GM23338 (cell line): ENCODE data around the gene RPUSD1. TPM values are rescaled to one million over a fixed set of nuclear protein-coding genes. Genes with fewer than 3 reads are reported as not detected.

Experiments used
- ATAC-seq: fragments of 200-7000 bp; cut with Tn5 transposase; 3 replicates; pipeline ENCODE4 v1.9.1; 2020
- DNase-seq: peaks from one replicate; pipeline ENCODE4 v3.0.0-alpha.2; 2015; ENCODE audit warnings: low spot score
- H2AFZ ChIP-seq: fragments of 200-600 bp; sonication (generic); 2 replicates; pipeline ENCODE4 v1.8.0; 2016; ENCODE audit warnings: antibody characterized with exemption, mild to moderate bottlenecking, moderate library complexity
- H3F3A ChIP-seq: fragments of 200-600 bp; sonication (generic); replicated peaks from 2 replicates; pipeline ENCODE4 v1.8.0; 2017; ENCODE audit warnings: antibody characterized with exemption, mixed run types, low read depth
- H3K27ac ChIP-seq: fragments of 200-600 bp; sonication (generic); 2 replicates; pipeline ENCODE4 v1.6.1; 2016; ENCODE audit warnings: low read depth
- H3K27me3 ChIP-seq: fragments of 200-600 bp; sonication (generic); 2 replicates; pipeline ENCODE4 v1.8.0; 2016; ENCODE audit warnings: mild to moderate bottlenecking, mixed run types, moderate library complexity; ENCODE audit not compliant: insufficient read depth
- H3K36me3 ChIP-seq: fragments of 200-600 bp; sonication (generic); 2 replicates; pipeline ENCODE4 v1.8.0; 2016; ENCODE audit warnings: mild to moderate bottlenecking; ENCODE audit not compliant: insufficient read depth
- H3K4me1 ChIP-seq: fragments of 200-600 bp; sonication (generic); 2 replicates; pipeline ENCODE4 v1.8.0; 2016; ENCODE audit warnings: mild to moderate bottlenecking, moderate library complexity; ENCODE audit not compliant: insufficient read depth
- H3K4me2 ChIP-seq: fragments of 200-600 bp; sonication (generic); 2 replicates; pipeline ENCODE4 v1.7.1; 2017; ENCODE audit warnings: mixed run types
- H3K4me3 ChIP-seq: fragments of 200-600 bp; sonication (generic); 2 replicates; pipeline ENCODE4 v1.6.1; 2016; ENCODE audit warnings: mixed run types
- H3K79me2 ChIP-seq: fragments of 200-600 bp; sonication (generic); replicated peaks from 2 replicates; pipeline ENCODE4 v1.8.0; 2017; ENCODE audit warnings: mild to moderate bottlenecking; ENCODE audit not compliant: insufficient read depth
- H3K9me2 ChIP-seq: fragments of 200-600 bp; sonication (generic); 2 replicates; pipeline ENCODE4 v1.8.0; 2017; ENCODE audit not compliant: insufficient read depth
- H4K20me1 ChIP-seq: fragments of 200-600 bp; sonication (generic); replicated peaks from 2 replicates; pipeline ENCODE4 v1.8.0; 2017; ENCODE audit warnings: mild to moderate bottlenecking; ENCODE audit not compliant: insufficient read depth
- H3K27ac Mint-ChIP-seq: 2 replicates; pipeline ENCODE4 v1.8.0; 2020; ENCODE audit warnings: inconsistent platforms, mild to moderate bottlenecking, moderate library complexity, mixed read lengths
- H3K27me3 Mint-ChIP-seq: 3 replicates; pipeline ENCODE4 v1.8.0; 2022; ENCODE audit warnings: low read depth, mild to moderate bottlenecking, moderate library complexity, mixed read lengths, inconsistent platforms; ENCODE audit not compliant: insufficient read depth, poor library complexity
- H3K36me3 Mint-ChIP-seq: 3 replicates; pipeline ENCODE4 v1.8.0; 2021; ENCODE audit warnings: low read depth, mild to moderate bottlenecking, inconsistent platforms, moderate library complexity, mixed read lengths
- H3K4me1 Mint-ChIP-seq: 3 replicates; pipeline ENCODE4 v1.8.0; 2020; ENCODE audit warnings: mild to moderate bottlenecking, inconsistent platforms, mixed read lengths
- H3K4me3 Mint-ChIP-seq: 3 replicates; pipeline ENCODE4 v1.8.0; 2021; ENCODE audit warnings: moderate library complexity, mild to moderate bottlenecking, inconsistent platforms, mixed read lengths
- H3K9me3 Mint-ChIP-seq: 3 replicates; pipeline ENCODE4 v1.8.0; 2020; ENCODE audit warnings: moderate library complexity, mild to moderate bottlenecking, inconsistent platforms, mixed read lengths
- CTCF ChIP-seq, 2 experiments: fragments of 200-600 bp in 1 of 2; sonication (generic) in 1 of 2; conservative IDR thresholded peaks; 2 replicates each; pipeline versions ENCODE4 v1.5.1 to v1.6.1; 2016 to 2017; ENCODE audit warnings: antibody characterized with exemption in 2 of 2, low read depth in 2 of 2, mild to moderate bottlenecking in 2 of 2, moderate library complexity in 1 of 2
- EZH2phosphoT487 ChIP-seq: fragments of 200-600 bp; sonication (generic); IDR thresholded peaks from one replicate; pipeline ENCODE4 v1.8.1; 2018; ENCODE audit warnings: antibody characterized with exemption; ENCODE audit not compliant: unreplicated experiment
- NANOG ChIP-seq: IDR thresholded peaks from 2 replicates; pipeline ENCODE4 v1.6.1; 2016; ENCODE audit warnings: antibody characterized with exemption, borderline replicate concordance
- ZNF114 ChIP-seq: fragments of 250-450 bp; sonication (Bioruptor Pico); IDR thresholded peaks from 2 replicates; pipeline ENCODE4 v1.5.0; 2020; ENCODE audit warnings: mild to moderate bottlenecking, moderate library complexity
- polyA plus RNA-seq: library from polyadenylated mRNA; unstranded; fragments of >200 nt; fragmentation: Nextera tagmentation; extraction: Ambion mirVana; gene quantifications from 2 replicates; pipeline ENCODE4 v1.2.1, GENCODE V29; 2016
- total RNA-seq: library from RNA; depleted of rRNA; stranded (reverse); fragments of >200 nt; shearing (Covaris generic); gene quantifications from 2 replicates; pipeline ENCODE4 v1.2.3, GENCODE V29; 2014
- TF ChIP-seq, protein P1 (sequence below): fragments of 250-450 bp; sonication (Bioruptor Pico); IDR thresholded peaks from 2 replicates; pipeline ENCODE4 v1.5.0; 2020; ENCODE audit warnings: mild to moderate bottlenecking, moderate library complexity

Gene RPUSD1
- total and polyA plus RNA-seq, 2 experiments from 2014 or later: 19.1 to 79.5 TPM

- Mint-ChIP-seq H3K4me3 (no peak overlapping the region), H3K4me1 (peaks cover 10% of the 10 kb centered on the region), H3K9me3 (no peaks in the 10 kb centered on the region; the same call in 2 of the 3 replicates), H3K27ac (no peak overlapping the region), H3K27me3 (peaks cover 13% of the 10 kb centered on the region), H3K36me3 (no peaks in the 10 kb centered on the region)
- Histone ChIP-seq H3K4me3 (no peak overlapping the region), H4K20me1 (no peaks in the 10 kb centered on the region), H3K27ac (no peak overlapping the region), H3K36me3 (no peaks in the 10 kb centered on the region), H3K79me2 (no peaks in the 10 kb centered on the region), H3K4me1 (no peaks in the 10 kb centered on the region), H3K27me3 (no peaks in the 10 kb centered on the region), H3F3A (0 out of 2 replicates have a peak, but pooled peaks cover 5% of the 10 kb centered on the region), H3K4me2 (no peak overlapping the region), H3K9me2 (no peaks in the 10 kb centered on the region), H2AFZ (no peak overlapping the region)
- DNase-seq (no peak), ATAC-seq (no peak)
- TF ChIP-seq EZH2phosphoT487 (no peak), CTCF (conservative IDR thresholded peaks at IDR 0.05; ENCODE audit: low read depth in 2 of 2) (no peak), ZNF114 (CRISPR knock-in tag) (no peak), NANOG (no peak)
- TF ChIP-seq, protein P1, sequence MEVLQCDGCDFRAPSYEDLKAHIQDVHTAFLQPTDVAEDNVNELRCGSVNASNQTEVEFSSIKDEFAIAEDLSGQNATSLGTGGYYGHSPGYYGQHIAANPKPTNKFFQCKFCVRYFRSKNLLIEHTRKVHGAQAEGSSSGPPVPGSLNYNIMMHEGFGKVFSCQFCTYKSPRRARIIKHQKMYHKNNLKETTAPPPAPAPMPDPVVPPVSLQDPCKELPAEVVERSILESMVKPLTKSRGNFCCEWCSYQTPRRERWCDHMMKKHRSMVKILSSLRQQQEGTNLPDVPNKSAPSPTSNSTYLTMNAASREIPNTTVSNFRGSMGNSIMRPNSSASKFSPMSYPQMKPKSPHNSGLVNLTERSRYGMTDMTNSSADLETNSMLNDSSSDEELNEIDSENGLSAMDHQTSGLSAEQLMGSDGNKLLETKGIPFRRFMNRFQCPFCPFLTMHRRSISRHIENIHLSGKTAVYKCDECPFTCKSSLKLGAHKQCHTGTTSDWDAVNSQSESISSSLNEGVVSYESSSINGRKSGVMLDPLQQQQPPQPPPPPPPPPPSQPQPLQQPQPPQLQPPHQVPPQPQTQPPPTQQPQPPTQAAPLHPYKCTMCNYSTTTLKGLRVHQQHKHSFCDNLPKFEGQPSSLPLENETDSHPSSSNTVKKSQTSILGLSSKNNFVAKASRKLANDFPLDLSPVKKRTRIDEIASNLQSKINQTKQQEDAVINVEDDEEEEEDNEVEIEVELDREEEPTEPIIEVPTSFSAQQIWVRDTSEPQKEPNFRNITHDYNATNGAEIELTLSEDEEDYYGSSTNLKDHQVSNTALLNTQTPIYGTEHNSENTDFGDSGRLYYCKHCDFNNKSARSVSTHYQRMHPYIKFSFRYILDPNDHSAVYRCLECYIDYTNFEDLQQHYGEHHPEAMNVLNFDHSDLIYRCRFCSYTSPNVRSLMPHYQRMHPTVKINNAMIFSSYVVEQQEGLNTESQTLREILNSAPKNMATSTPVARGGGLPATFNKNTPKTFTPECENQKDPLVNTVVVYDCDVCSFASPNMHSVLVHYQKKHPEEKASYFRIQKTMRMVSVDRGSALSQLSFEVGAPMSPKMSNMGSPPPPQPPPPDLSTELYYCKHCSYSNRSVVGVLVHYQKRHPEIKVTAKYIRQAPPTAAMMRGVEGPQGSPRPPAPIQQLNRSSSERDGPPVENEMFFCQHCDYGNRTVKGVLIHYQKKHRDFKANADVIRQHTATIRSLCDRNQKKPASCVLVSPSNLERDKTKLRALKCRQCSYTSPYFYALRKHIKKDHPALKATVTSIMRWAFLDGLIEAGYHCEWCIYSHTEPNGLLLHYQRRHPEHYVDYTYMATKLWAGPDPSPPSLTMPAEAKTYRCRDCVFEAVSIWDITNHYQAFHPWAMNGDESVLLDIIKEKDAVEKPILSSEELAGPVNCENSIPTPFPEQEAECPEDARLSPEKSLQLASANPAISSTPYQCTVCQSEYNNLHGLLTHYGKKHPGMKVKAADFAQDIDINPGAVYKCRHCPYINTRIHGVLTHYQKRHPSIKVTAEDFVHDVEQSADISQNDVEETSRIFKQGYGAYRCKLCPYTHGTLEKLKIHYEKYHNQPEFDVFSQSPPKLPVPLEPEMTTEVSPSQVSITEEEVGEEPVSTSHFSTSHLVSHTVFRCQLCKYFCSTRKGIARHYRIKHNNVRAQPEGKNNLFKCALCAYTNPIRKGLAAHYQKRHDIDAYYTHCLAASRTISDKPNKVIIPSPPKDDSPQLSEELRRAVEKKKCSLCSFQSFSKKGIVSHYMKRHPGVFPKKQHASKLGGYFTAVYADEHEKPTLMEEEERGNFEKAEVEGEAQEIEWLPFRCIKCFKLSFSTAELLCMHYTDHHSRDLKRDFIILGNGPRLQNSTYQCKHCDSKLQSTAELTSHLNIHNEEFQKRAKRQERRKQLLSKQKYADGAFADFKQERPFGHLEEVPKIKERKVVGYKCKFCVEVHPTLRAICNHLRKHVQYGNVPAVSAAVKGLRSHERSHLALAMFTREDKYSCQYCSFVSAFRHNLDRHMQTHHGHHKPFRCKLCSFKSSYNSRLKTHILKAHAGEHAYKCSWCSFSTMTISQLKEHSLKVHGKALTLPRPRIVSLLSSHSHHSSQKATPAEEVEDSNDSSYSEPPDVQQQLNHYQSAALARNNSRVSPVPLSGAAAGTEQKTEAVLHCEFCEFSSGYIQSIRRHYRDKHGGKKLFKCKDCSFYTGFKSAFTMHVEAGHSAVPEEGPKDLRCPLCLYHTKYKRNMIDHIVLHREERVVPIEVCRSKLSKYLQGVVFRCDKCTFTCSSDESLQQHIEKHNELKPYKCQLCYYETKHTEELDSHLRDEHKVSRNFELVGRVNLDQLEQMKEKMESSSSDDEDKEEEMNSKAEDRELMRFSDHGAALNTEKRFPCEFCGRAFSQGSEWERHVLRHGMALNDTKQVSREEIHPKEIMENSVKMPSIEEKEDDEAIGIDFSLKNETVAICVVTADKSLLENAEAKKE: no peak
Measured at GRCh38 chr16:746637-747036, 41.5 kb downstream of the RPUSD1 start.
